Liver (tissue), 9 donors: Measurements from ENCODE around the gene MAGI1. TPM values are rescaled to one million over a fixed set of nuclear protein-coding genes. Genes with fewer than 3 reads are reported as not detected.

Experiments
- DNase-seq: peaks from one replicate; pipeline ENCODE4 v3.0.0-alpha.2; 2017; ENCODE audit warnings: low spot score
- H3K27ac ChIP-seq, 2 donors: one replicate each; pipeline ENCODE4 v1.7.0; 2013; ENCODE audit warnings: inconsistent platforms in 2 of 2, low read length in 2 of 2, control low read depth in 1 of 2, low read depth in 1 of 2, mild to moderate bottlenecking in 1 of 2
- H3K27me3 ChIP-seq, 4 donors: one replicate each; pipeline versions ENCODE4 v1.6.1 to v1.7.0; 2013; ENCODE audit warnings: low read length in 3 of 4, inconsistent platforms in 1 of 4, mild to moderate bottlenecking in 1 of 4, moderate library complexity in 1 of 4; ENCODE audit not compliant: control insufficient read depth in 4 of 4, insufficient read depth in 4 of 4
- H3K36me3 ChIP-seq, 4 donors: one replicate each; pipeline versions ENCODE4 v1.6.1 to v1.7.0; 2013; ENCODE audit warnings: low read length in 3 of 4, mild to moderate bottlenecking in 3 of 4, low read depth in 1 of 4, moderate library complexity in 1 of 4; ENCODE audit not compliant: control insufficient read depth in 4 of 4, insufficient read depth in 3 of 4
- H3K4me1 ChIP-seq, 4 donors: one replicate each; pipeline versions ENCODE4 v1.6.1 to v1.7.0; 2013; ENCODE audit warnings: low read length in 3 of 4, mild to moderate bottlenecking in 3 of 4, moderate library complexity in 1 of 4; ENCODE audit not compliant: control insufficient read depth in 4 of 4, insufficient read depth in 4 of 4
- H3K4me3 ChIP-seq, 3 donors: one replicate each; pipeline versions ENCODE4 v1.6.1 to v1.7.0; 2013; ENCODE audit warnings: low read length in 3 of 3, control low read depth in 1 of 3, low read depth in 1 of 3, mild to moderate bottlenecking in 1 of 3
- H3K9ac ChIP-seq, 2 donors: one replicate each; pipeline ENCODE4 v1.7.0; 2013; ENCODE audit warnings: low read length in 2 of 2, mild to moderate bottlenecking in 2 of 2, moderate library complexity in 2 of 2, control low read depth in 1 of 2, low read depth in 1 of 2
- H3K9me3 ChIP-seq, 4 donors: one replicate each; pipeline versions ENCODE4 v1.6.1 to v1.7.0; 2013; ENCODE audit warnings: low read length in 3 of 4; ENCODE audit not compliant: control insufficient read depth in 4 of 4
- ATF3 ChIP-seq: IDR thresholded peaks from 2 replicates; pipeline ENCODE4 v1.6.1; 2016; ENCODE audit warnings: antibody characterized with exemption
- CTCF ChIP-seq: fragments of 150-350 bp; IDR thresholded peaks from 2 replicates; pipeline ENCODE4 v1.5.1; 2017; ENCODE audit warnings: improper control_type of control experiment, low read depth, low read length; ENCODE audit not compliant: missing input control
- EGR1 ChIP-seq, 2 donors: IDR thresholded peaks; 2 replicates each; pipeline ENCODE4 v1.6.1; 2016 to 2018; ENCODE audit warnings: antibody characterized with exemption in 2 of 2, low read depth in 2 of 2
- FOXA1 ChIP-seq: IDR thresholded peaks from 2 replicates; pipeline ENCODE4 v1.6.1; 2016; ENCODE audit warnings: antibody characterized with exemption
- FOXA2 ChIP-seq: IDR thresholded peaks from 2 replicates; pipeline ENCODE4 v1.6.1; 2016; ENCODE audit warnings: antibody characterized with exemption
- GABPA ChIP-seq, 2 donors: IDR thresholded peaks in 1 of 2; conservative IDR thresholded peaks in 1 of 2; 2 replicates each; pipeline ENCODE4 v1.6.1; 2016; ENCODE audit warnings: antibody characterized with exemption in 2 of 2, mild to moderate bottlenecking in 1 of 2, moderate library complexity in 1 of 2
- HNF4A ChIP-seq, 2 donors: conservative IDR thresholded peaks; 2 replicates each; pipeline ENCODE4 v1.6.1; 2016; ENCODE audit warnings: antibody characterized with exemption in 2 of 2, mild to moderate bottlenecking in 2 of 2
- HNF4G ChIP-seq: IDR thresholded peaks from 2 replicates; pipeline ENCODE4 v1.6.1; 2016; ENCODE audit warnings: antibody characterized with exemption
- JUND ChIP-seq, 2 donors: IDR thresholded peaks; 2 replicates each; pipeline ENCODE4 v1.6.1; 2016; ENCODE audit warnings: antibody characterized with exemption in 2 of 2
- MAX ChIP-seq: IDR thresholded peaks from 2 replicates; pipeline ENCODE4 v1.6.1; 2016; ENCODE audit warnings: antibody characterized with exemption
- NR2F2 ChIP-seq: IDR thresholded peaks from 2 replicates; pipeline ENCODE4 v1.6.1; 2016; ENCODE audit warnings: antibody characterized with exemption
- RAD21 ChIP-seq, 2 donors: IDR thresholded peaks; 2 replicates each; pipeline ENCODE4 v1.6.1; 2016; ENCODE audit warnings: antibody characterized with exemption in 2 of 2, mild to moderate bottlenecking in 2 of 2
- RXRA ChIP-seq, 2 donors: IDR thresholded peaks; 2 replicates each; pipeline ENCODE4 v1.6.1; 2017 to 2018; ENCODE audit warnings: antibody characterized with exemption in 2 of 2, mild to moderate bottlenecking in 1 of 2
- SP1 ChIP-seq: IDR thresholded peaks from 2 replicates; pipeline ENCODE4 v1.6.1; 2018; ENCODE audit warnings: antibody characterized with exemption, mild to moderate bottlenecking
- TAF1 ChIP-seq: conservative IDR thresholded peaks from 2 replicates; pipeline ENCODE4 v1.6.1; 2016; ENCODE audit warnings: antibody characterized with exemption, mild to moderate bottlenecking
- YY1 ChIP-seq: IDR thresholded peaks from 2 replicates; pipeline ENCODE4 v1.6.1; 2016; ENCODE audit warnings: antibody characterized with exemption, mild to moderate bottlenecking
- ZBTB33 ChIP-seq: IDR thresholded peaks from 2 replicates; pipeline ENCODE4 v1.6.1; 2016; ENCODE audit warnings: antibody characterized with exemption
- WGBS: extraction: QIAGEN DNeasy Blood & Tissue Kit; methylation state at CpG from one replicate; pipeline ENCODE4 v1.1.7; 2013; 5-methylcytosine and 5-hydroxymethylcytosine counted together
- polyA plus RNA-seq, 2 donors: library from polyadenylated mRNA; stranded (reverse) in 1 of 2; unstranded in 1 of 2; fragments of 200-250 nt in 1 of 2; fragments of >200 nt in 1 of 2; fragmentation: Nextera tagmentation in 1 of 2; extraction: Ambion mirVana in 1 of 2; gene quantifications; one replicate each; pipeline versions ENCODE4 v1.2.1 to v1.2.3, GENCODE V29; 2013 to 2015
- total RNA-seq, 2 donors: library from RNA; depleted of rRNA; stranded (reverse); fragments of >200 nt; gene quantifications; one replicate each; pipeline ENCODE4 v1.2.3, GENCODE V29; 2014
- TF ChIP-seq, protein P1 (sequence below): IDR thresholded peaks from 2 replicates; pipeline ENCODE4 v1.6.1; 2016; ENCODE audit warnings: antibody characterized with exemption, mild to moderate bottlenecking
- donor health status: healthy.
- donor health status: healthy.
- donor health status: healthy.
- donor health status: healthy.
- donor health status: healthy.

The MAGI1 gene
- total and polyA plus RNA-seq, 4 donors = 9.6 to 68.8 (median 14.0) TPM

GRCh38 chr3:65745306-65745705 is 293.4 kb downstream of the MAGI1 start:
- Histone ChIP-seq H3K27me3 (no peaks in the 10 kb centered on the region), H3K9me3 (no peaks in the 10 kb centered on the region), H3K4me3 (no peak overlapping the region), H3K27ac (no peak overlapping the region), H3K4me1 (no peaks in the 10 kb centered on the region), H3K9ac (no peak overlapping the region), H3K36me3 (no peaks in the 10 kb centered on the region)
- 96% methylated on average over 2 of the region's 2 CpGs for WGBS
- no peak for DNase-seq
- no peak for TF ChIP-seq NR2F2
- no peak for TF ChIP-seq JUND (IDR thresholded peaks at IDR 0.05)
- TF ChIP-seq RXRA (IDR thresholded peaks at IDR 0.05) = no peak
- no peak for TF ChIP-seq FOXA2
- no peak for TF ChIP-seq YY1
- TF ChIP-seq ATF3 = no peak
- no peak for TF ChIP-seq EGR1 (IDR thresholded peaks at IDR 0.05; ENCODE audit: low read depth in 2 of 2)
- no peak for TF ChIP-seq ZBTB33
- no peak for TF ChIP-seq RAD21 (IDR thresholded peaks at IDR 0.05)
- TF ChIP-seq, protein P1, sequence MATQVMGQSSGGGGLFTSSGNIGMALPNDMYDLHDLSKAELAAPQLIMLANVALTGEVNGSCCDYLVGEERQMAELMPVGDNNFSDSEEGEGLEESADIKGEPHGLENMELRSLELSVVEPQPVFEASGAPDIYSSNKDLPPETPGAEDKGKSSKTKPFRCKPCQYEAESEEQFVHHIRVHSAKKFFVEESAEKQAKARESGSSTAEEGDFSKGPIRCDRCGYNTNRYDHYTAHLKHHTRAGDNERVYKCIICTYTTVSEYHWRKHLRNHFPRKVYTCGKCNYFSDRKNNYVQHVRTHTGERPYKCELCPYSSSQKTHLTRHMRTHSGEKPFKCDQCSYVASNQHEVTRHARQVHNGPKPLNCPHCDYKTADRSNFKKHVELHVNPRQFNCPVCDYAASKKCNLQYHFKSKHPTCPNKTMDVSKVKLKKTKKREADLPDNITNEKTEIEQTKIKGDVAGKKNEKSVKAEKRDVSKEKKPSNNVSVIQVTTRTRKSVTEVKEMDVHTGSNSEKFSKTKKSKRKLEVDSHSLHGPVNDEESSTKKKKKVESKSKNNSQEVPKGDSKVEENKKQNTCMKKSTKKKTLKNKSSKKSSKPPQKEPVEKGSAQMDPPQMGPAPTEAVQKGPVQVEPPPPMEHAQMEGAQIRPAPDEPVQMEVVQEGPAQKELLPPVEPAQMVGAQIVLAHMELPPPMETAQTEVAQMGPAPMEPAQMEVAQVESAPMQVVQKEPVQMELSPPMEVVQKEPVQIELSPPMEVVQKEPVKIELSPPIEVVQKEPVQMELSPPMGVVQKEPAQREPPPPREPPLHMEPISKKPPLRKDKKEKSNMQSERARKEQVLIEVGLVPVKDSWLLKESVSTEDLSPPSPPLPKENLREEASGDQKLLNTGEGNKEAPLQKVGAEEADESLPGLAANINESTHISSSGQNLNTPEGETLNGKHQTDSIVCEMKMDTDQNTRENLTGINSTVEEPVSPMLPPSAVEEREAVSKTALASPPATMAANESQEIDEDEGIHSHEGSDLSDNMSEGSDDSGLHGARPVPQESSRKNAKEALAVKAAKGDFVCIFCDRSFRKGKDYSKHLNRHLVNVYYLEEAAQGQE = no peak
- TF ChIP-seq TAF1 = no peak
- TF ChIP-seq GABPA (IDR thresholded peaks at IDR 0.05 in 1 of 2, conservative IDR thresholded peaks at IDR 0.05 in 1 of 2) = no peak
- TF ChIP-seq HNF4G = no peak
- no peak for TF ChIP-seq FOXA1
- no peak for TF ChIP-seq CTCF
- no peak for TF ChIP-seq SP1
- TF ChIP-seq HNF4A (conservative IDR thresholded peaks at IDR 0.05) = no peak
- no peak for TF ChIP-seq MAX
